ENCODE results near the gene NECTIN4.

Gene NECTIN4

GRCh38 chr1:161089251-161089924 is at the start of gene NECTIN4:
NECTIN4 (minus strand) TSS chr1:161089558; CDS start chr1:161089296, 262 bp downstream.
- H3K4me3 ChIP-seq (ENCODE audit: control insufficient read depth, low read depth, low read length), result no peak within 1 kb of the TSS
- DNase-seq (ENCODE audit: low read depth), result no peak
- no peak for TF ChIP-seq CTCF (conservative IDR thresholded peaks at IDR 0.05; ENCODE audit: control insufficient read depth, insufficient read depth, low read depth, low read length)

GRCh38 chr1:161138431-161138830 is 49.1 kb upstream of the NECTIN4 start:
- H3K4me3 ChIP-seq (ENCODE audit: control insufficient read depth, low read depth, low read length), result no peak overlapping the region
- no peak for DNase-seq (ENCODE audit: low read depth)
- no peak for TF ChIP-seq CTCF (conservative IDR thresholded peaks at IDR 0.05; ENCODE audit: control insufficient read depth, insufficient read depth, low read depth, low read length)

DNA sequence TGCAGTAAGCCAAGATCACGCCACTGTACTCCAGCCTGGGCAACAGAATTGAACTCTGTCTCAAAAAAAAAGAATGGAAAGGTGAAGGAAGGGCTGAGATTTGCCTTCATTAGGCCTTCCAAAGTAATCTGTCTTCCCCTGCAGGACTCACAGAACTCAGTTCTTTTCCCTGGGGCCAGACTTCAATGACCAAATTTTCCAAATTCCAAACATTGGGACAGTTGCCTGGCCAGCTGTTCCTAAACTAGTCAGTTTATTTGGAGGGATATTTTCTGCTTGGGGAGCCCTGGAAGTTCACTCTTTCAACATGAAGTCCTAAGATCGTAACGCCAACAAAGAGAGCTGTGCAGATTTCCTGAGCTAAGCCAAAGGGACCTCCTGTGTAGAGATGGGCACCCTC is 48.5 kb upstream of the NECTIN4 start:
- no peak for DNase-seq (ENCODE audit: low read depth)
- H3K4me3 ChIP-seq (ENCODE audit: control insufficient read depth, low read depth, low read length), result no peak overlapping the region
- TF ChIP-seq CTCF (conservative IDR thresholded peaks at IDR 0.05; ENCODE audit: control insufficient read depth, insufficient read depth, low read depth, low read length), result no peak

GRCh38 chr1:161133220-161133740 is 43.9 kb upstream of the NECTIN4 start:
- TF ChIP-seq CTCF (conservative IDR thresholded peaks at IDR 0.05; ENCODE audit: control insufficient read depth, insufficient read depth, low read depth, low read length), result no peak
- peak; percentile 15 for DNase-seq (ENCODE audit: low read depth)

DNA sequence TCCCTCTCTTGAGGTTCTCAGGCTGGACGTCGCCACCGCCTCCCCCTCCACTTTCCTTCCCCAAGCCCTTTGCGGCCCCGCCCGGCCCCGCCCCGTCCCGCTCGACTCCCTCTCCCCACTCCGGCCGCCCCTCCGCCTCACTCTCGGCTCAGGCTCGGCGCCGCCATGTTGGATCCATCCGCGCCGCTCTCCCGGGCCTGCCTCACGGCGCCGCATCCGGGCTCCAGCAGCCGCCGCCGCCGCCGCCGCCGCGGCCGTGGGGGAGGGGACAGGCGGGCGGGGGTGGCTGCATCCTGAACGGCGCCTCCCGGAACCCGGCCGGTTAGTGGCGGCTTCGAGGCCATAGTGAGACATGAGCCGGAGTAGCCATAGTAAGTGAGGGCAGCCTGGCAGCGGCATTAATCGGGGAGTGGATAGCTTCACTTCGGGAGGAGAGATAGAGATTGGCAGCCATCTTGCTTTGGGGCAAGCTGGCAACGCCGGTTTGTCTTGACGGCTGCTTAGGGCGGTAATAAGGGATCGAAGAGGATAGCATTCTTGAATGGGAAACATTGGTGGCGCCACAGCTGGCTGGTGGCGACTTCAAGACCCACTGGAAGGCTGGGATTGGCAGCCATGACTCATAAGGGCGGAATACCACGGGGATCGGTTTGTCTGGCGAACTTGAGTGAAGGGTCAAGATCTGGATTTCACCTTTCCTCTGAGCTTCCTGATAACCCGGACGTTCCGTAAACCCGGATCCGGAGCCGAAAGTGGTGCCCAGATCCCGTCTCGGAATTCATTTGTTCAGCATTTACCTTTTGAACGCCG is 43.3 kb upstream of the NECTIN4 start, which contains the start of gene DEDD:
Gene DEDD, minus strand, starts transcription at position 258 of the 810 bp plus-strand sequence. CDS start 8,205 bp downstream, outside the sequence.
- no peak for TF ChIP-seq CTCF (conservative IDR thresholded peaks at IDR 0.05; ENCODE audit: control insufficient read depth, insufficient read depth, low read depth, low read length)
- H3K4me3 ChIP-seq (ENCODE audit: control insufficient read depth, low read depth, low read length), result peak within 1 kb of the TSS; percentile 98
- peak; percentile 95 for DNase-seq (ENCODE audit: low read depth)

More at GRCh38 chr1:161133220-161133740, 43.9 kb upstream of the NECTIN4 start:
- H3K4me3 ChIP-seq (ENCODE audit: control insufficient read depth, low read depth, low read length), result peak overlapping the region; percentile 98

DNA sequence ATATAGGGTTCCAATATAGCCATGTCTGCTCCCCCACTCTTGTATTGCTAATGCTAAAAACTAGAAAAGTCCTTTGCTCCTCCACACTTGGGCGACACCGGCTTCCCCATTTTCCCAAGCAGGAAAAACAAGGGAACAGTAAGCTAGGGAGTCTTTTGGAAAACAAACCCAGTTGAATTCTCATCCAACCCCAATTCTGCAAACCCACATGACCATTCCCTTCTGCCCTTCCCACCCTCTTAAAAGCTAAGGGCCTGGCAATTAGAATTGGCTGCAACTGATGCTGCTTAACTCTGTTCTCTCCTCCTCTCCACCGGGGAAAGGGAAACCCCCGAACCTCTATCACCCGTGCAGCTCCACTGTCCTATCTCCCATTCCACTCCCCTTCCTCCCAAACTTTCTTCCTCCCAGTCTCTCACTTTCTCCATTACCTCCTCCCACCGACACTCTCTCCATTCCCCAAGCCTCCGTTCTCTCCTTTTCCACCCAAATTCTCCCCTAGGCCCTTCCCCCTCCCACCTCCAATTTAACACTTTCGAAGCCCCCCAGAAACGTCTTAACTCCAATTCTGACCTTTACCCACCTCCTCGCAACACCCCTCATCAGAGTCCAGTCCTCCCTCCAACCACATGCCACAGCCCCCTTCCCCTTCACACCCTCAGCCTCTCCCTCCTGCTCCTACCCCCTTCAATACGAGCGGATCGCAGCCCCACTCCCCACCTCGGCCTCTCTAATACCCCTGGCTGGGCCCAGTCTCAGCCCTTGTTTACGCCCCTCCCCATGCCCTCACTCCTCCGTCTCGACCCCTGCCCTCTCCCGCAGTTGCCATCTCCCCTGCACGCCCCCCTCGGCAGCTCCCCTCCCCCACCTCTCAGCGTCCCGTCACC is 42.4 kb upstream of the NECTIN4 start:
- DNase-seq (ENCODE audit: low read depth), result peak; percentile 29
- TF ChIP-seq CTCF (conservative IDR thresholded peaks at IDR 0.05; ENCODE audit: control insufficient read depth, insufficient read depth, low read depth, low read length), result no peak

More for the DNA sequence above, 42.4 kb upstream of the NECTIN4 start:
- peak overlapping the region; percentile 98 for H3K4me3 ChIP-seq (ENCODE audit: control insufficient read depth, low read depth, low read length)
